ENCODE data around the gene OTOG.

Gene OTOG

DNA sequence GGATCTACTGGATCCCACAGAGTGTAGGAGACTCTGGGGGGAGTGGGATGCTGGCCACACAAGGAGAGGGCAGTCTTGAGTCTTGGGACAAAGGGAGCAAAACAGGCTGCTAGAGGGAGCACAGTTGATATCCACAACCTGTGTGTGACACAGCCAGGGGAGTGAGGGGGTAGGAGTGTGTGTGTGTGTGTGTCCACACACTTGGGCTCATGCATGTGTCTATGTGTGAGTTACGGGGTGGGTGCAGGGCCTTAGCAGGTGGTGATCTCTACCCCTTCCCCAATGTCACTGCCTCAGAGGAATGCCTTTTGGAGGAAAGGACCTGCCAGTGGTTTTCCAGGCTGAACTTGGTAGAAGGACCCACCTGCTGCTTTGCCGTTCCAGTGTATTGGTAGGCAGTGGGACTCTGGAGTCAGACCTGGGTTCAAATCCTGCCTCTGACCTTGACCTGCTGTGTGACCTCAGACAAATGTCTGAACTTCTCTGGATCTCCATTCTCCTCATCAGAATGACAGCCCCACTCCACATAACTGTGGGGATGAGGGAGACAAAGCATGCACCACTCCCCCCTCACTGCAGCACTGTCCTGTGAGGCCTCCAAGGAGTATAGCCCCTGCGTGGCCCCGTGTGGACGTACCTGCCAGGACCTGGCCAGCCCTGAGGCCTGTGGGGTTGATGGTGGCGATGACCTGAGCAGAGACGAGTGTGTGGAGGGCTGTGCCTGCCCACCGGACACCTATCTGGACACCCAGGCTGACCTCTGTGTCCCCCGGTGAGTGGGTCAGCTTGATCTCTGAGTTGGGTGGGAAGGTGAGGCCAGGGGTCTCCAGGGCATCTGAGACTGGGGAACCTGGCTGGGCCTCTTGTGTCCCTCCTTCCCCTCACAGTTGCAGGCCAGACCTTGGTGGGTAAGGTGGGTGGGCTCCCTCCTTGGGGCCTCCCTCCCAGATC lies 27.4 kb downstream of the OTOG start:
- Mint-ChIP-seq H3K36me3 (no peaks in the 10 kb centered on the region), H3K27ac (no peak overlapping the region), H3K4me3 (no peak overlapping the region), H3K27me3 (peaks cover 2% of the 10 kb centered on the region), H3K9me3 (ENCODE audit: low read depth) (no peaks in the 10 kb centered on the region), H3K4me1 (ENCODE audit: low read depth) (peaks cover 3% of the 10 kb centered on the region)

DNA sequence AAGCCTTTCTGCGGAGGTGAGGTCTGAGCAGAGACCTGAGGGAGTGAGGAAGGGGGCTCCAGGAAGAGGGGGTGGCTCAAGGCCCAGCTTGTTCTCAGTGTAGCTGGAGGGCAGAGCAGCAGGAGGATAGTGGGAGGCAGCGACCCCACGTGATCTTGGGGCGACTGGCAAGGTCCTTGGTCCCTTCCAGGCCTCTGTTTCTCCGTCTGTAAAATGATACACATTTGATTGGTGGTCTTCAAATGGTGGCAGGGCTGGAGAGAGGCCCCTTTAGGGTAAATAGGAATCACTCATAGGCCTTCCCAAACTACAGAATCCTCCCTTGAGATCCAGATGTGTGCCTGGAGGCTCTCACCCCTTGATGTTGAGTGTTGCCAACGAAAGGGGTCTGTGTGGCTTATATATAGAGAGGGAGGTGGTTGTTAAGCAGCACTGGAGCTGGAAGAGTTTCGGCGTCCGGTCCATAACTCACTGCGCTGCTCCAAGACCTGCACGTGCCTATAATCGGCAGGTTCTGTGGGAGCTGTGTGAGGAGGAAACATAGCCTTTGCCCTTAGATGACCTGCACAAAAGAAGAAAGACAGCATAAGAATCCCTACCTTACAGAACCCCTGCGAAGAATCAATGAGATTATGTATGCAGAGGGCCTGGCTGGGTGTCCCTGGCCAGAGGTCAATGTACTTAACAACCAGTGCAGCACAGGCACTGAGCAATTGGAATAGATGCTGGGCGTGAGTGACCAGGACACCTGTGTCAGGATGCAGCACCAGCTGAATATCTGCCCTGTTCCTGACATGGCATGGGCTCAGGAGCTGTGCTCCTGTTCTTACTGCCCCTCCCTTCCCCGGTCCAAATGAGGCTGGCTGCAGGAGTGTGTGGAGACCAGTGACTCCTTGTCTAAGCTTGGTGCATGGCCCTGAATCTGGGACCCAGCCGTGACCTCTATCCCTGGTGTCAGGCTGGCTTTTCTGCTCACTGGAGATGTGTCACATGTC lies 28.7 kb downstream of the OTOG start:
- Mint-ChIP-seq H3K9me3 (ENCODE audit: low read depth) (no peaks in the 10 kb centered on the region), H3K27ac (no peak overlapping the region), H3K4me3 (no peak overlapping the region), H3K4me1 (ENCODE audit: low read depth) (peaks cover 3% of the 10 kb centered on the region), H3K27me3 (peaks cover 3% of the 10 kb centered on the region), H3K36me3 (no peaks in the 10 kb centered on the region)

DNA sequence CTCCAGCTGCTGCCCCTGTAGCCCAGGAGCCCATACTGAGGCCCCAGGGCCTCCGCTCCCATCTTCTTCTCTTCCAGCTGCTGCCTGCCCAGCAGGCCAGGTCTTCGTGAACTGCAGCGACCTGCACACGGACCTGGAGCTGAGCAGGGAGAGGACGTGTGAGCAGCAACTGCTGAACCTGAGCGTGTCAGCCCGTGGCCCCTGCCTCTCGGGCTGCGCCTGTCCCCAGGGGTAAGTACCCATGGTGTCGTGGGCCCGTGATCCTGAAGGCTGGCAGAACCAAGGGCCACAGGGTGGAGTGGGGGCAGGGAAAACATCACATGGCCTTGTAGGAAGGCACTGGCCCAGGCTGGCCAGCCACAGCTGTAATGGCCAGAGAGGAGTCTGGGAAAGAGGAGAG lies 31.2 kb downstream of the OTOG start:
- Mint-ChIP-seq H3K9me3 (ENCODE audit: low read depth) (no peaks in the 10 kb centered on the region), H3K27ac (no peak overlapping the region), H3K27me3 (peaks cover 5% of the 10 kb centered on the region), H3K4me1 (ENCODE audit: low read depth) (peaks cover 3% of the 10 kb centered on the region), H3K36me3 (no peaks in the 10 kb centered on the region), H3K4me3 (no peak overlapping the region)

DNA sequence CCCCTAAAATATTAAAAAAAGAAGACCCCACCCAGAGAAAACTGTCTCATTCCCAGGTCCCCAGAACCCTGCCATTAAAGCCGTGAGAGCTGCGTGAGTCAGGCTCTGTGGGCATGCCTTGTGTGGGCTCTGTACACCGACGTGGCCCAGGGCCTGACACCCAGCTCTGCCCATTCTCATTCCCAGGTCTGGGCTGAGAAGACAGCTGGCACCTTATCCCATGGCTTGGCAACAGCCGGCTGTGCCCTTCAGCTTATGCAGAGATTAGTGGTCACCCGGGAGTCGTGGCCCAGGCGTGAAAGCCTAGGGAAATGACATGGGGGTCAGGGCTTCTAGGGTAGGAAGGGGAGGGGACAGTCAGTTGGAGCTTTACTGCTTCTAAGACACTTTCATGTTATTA lies 31.9 kb downstream of the OTOG start:
- H3K36me3 Mint-ChIP-seq, result no peaks in the 10 kb centered on the region
- H3K4me3 Mint-ChIP-seq, result no peak overlapping the region
- no peaks in the 10 kb centered on the region for H3K4me1 Mint-ChIP-seq (ENCODE audit: low read depth)
- H3K27ac Mint-ChIP-seq, result no peak overlapping the region
- no peaks in the 10 kb centered on the region for H3K9me3 Mint-ChIP-seq (ENCODE audit: low read depth)
- H3K27me3 Mint-ChIP-seq, result peaks cover 4% of the 10 kb centered on the region

DNA sequence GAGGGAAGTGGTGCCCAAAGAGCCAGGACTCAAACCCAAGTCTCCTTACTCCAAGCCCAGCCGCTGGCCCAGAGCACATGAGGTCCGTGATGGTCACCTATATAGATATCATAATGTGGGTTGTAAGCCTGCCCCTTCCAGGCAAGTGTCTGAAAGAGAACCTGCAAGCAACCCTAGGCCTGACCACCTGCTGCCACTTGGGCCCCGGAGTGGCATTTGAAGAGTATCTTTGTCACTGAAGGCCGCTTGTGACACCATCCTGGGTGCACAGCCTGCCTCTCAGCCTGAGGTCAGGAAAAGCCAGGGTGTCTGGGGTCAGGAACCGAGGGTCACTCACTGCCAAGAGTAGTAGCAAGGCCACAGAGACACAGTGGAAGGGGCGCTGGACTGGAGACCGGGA lies 32.4 kb downstream of the OTOG start:
- no peaks in the 10 kb centered on the region for H3K36me3 Mint-ChIP-seq
- H3K27me3 Mint-ChIP-seq, result peaks cover 4% of the 10 kb centered on the region
- no peaks in the 10 kb centered on the region for H3K4me1 Mint-ChIP-seq (ENCODE audit: low read depth)
- H3K4me3 Mint-ChIP-seq, result no peak overlapping the region
- H3K9me3 Mint-ChIP-seq (ENCODE audit: low read depth), result no peaks in the 10 kb centered on the region
- no peak overlapping the region for H3K27ac Mint-ChIP-seq

DNA sequence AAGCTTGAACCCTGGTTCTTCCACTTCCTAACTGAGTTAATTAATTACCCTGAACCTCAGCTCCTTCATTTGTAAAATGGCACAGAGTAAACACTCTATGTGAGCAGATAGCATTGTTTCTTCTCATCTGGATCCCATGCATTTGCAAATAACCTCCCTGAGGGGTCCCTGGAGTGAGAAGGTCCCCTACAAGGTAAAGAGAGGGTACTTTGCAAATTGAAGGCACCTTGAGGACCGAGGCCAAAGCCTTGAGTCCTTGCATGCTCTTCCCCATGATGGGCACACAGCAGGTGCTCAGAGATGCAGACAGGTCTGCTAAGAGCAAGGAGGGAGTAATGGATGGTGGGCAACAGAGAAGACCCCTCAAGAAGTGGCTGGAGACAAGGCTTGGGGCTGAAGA lies 33.2 kb downstream of the OTOG start:
- Mint-ChIP-seq H3K27ac (no peak overlapping the region), H3K4me1 (ENCODE audit: low read depth) (no peaks in the 10 kb centered on the region), H3K9me3 (ENCODE audit: low read depth) (no peaks in the 10 kb centered on the region), H3K4me3 (no peak overlapping the region), H3K36me3 (no peaks in the 10 kb centered on the region), H3K27me3 (peaks cover 4% of the 10 kb centered on the region)

DNA sequence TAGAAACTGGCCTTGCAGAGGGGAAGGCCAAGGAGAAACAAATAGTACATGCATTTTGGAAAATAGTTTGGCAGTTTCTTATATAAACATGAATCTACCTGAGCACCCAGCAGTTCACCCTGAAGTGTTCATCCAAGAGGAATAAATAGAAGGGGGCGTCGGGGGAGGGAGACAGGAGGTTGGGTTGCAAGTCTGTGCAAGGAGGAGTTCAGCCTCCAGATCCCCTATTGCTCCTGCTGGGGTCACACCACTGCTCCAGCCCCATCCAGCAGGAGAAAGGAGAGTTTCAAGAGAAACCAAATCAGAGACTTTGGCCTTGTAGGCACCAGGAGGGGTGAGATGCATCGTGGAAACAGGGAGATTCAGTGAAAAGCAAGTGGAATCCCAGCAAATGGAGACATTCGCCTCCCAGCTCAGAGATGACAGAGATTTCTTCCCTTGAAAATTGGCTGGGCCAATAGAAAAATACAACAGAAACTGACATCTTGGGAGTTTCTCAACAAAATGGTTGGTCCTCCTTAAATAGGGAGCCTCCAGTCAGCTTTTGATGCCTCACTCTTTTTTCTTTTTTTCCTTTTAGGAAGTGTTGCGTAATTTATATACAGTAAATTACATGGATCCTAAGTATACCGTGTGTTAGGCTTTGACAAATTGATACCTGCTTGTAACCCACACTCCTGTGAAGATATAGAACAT lies 34.1 kb downstream of the OTOG start:
- H3K4me3 Mint-ChIP-seq, result no peak overlapping the region
- H3K36me3 Mint-ChIP-seq, result no peaks in the 10 kb centered on the region
- H3K4me1 Mint-ChIP-seq (ENCODE audit: low read depth), result no peaks in the 10 kb centered on the region
- peaks cover 5% of the 10 kb centered on the region for H3K27me3 Mint-ChIP-seq
- no peaks in the 10 kb centered on the region for H3K9me3 Mint-ChIP-seq (ENCODE audit: low read depth)
- no peak overlapping the region for H3K27ac Mint-ChIP-seq

DNA sequence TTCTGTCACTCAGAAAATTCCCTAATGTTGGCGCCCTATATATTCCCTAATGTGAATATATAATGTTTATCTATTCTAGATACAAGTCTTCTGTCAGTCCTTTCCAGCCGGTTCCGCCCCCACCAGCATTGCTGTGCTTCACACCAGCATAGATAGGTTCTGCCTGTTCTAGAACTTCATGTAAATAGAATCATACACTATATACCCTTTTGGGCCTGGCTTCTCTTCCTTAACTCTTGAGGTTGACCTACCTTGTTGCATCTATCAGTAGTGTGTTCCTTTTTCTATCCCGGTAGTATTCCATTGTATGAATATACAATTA lies 34.6 kb downstream of the OTOG start:
- Mint-ChIP-seq H3K4me3 (no peak overlapping the region), H3K36me3 (no peaks in the 10 kb centered on the region), H3K4me1 (ENCODE audit: low read depth) (no peaks in the 10 kb centered on the region), H3K27me3 (peaks cover 5% of the 10 kb centered on the region), H3K9me3 (ENCODE audit: low read depth) (no peaks in the 10 kb centered on the region), H3K27ac (no peak overlapping the region)

DNA sequence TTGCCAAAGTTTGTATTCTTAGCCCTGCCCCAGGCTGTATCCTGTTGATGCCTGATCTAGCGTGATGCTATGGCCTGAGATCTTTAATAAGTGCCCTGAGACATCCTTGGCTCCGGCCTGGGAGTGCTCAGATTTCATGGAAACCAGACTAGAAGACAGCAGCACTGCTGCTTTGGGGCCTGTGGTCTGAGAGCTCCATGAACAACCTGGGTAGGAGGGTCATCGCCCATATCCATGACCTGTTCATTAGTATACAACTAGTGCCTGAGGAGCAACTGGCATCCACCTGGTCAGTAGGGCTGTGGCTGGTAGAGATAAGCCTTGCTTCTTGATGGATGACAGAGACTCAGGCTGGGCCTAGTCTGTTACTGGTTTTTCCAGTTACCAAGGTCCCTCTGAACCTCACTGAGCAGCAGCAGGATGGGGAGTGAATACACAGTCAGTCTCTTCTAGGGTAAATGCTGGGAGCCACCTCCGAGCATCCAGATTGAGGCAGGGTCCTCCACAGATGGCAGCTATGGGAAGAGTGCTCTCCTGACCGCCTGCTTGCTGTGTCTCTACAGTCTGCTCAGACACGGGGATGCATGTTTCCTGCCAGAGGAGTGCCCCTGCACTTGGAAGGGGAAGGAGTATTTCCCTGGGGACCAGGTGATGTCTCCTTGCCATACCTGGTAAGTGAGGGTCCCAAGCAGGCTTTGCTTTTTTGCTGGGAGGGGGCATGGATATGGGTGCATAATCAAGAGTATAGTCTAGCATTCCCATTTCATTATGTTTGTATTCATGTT lies 39.0 kb downstream of the OTOG start:
- Mint-ChIP-seq H3K4me3 (no peak overlapping the region), H3K27ac (no peak overlapping the region), H3K36me3 (no peaks in the 10 kb centered on the region), H3K27me3 (peaks cover 4% of the 10 kb centered on the region), H3K4me1 (ENCODE audit: low read depth) (no peaks in the 10 kb centered on the region), H3K9me3 (ENCODE audit: low read depth) (no peaks in the 10 kb centered on the region)

DNA sequence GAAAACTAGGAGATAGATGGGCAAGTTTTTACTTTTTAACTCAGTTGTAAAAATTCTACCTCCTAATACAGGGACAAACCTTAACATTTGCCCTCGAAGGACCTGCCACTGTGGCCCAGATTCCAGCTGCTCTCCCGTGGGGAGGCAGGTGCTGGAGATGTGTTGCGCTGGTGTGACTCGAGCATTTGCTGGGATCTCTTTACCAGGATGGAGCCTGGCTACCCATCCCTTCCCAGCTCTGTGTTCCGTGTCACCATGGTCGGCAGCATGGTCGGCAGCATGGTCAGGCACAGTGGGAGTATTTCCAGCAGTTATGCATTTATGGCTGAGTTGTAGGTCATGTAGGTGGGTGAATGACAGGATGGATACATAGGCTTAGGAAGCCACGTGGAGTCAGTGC lies 41.1 kb downstream of the OTOG start:
- no peaks in the 10 kb centered on the region for H3K9me3 Mint-ChIP-seq (ENCODE audit: low read depth)
- H3K27me3 Mint-ChIP-seq, result peaks cover 8% of the 10 kb centered on the region
- H3K27ac Mint-ChIP-seq, result no peak overlapping the region
- H3K4me1 Mint-ChIP-seq (ENCODE audit: low read depth), result no peaks in the 10 kb centered on the region
- H3K36me3 Mint-ChIP-seq, result no peaks in the 10 kb centered on the region
- no peak overlapping the region for H3K4me3 Mint-ChIP-seq

DNA sequence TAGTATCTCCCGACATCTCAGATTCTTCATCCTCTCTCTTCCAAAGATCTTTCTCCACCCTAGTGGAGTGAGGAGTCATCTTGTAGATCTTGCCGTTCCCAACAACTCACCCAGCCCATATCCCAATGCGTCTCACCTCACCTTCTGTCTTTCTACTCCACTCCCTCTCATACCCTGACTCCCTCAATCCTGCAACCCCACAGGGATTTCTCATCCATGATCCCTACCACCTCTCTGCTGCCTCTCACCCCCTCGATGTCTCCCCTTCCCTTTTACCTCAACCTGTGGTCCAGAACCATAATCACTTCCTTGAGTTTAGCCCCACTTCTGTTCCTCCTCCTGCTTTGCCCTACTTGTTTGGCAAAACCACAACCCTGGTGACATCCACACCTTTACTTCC lies 41.7 kb downstream of the OTOG start:
- Mint-ChIP-seq H3K27me3 (peaks cover 8% of the 10 kb centered on the region), H3K36me3 (no peaks in the 10 kb centered on the region), H3K27ac (no peak overlapping the region), H3K4me3 (no peak overlapping the region), H3K9me3 (ENCODE audit: low read depth) (no peaks in the 10 kb centered on the region), H3K4me1 (ENCODE audit: low read depth) (no peaks in the 10 kb centered on the region)

DNA sequence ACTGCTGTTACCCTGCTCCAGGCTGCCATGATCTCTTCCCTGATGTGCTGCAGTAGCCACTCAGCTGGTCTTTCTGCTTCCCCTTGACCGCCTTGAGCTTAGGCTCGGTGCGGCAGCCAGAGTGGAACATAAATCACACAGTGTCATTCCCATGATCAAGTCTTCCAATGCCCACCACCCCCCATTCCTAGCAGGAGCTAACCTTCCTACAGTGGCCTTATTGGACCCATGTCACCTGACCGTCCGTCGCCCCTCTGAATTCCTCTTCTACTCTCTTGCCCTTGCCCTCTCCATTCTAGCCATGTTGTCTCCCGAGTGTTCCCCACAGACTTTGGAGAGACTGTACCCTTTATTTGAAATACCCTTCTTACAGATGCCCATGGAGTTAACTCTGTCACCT lies 43.4 kb downstream of the OTOG start:
- H3K9me3 Mint-ChIP-seq (ENCODE audit: low read depth), result no peaks in the 10 kb centered on the region
- no peak overlapping the region for H3K4me3 Mint-ChIP-seq
- H3K4me1 Mint-ChIP-seq (ENCODE audit: low read depth), result no peaks in the 10 kb centered on the region

DNA sequence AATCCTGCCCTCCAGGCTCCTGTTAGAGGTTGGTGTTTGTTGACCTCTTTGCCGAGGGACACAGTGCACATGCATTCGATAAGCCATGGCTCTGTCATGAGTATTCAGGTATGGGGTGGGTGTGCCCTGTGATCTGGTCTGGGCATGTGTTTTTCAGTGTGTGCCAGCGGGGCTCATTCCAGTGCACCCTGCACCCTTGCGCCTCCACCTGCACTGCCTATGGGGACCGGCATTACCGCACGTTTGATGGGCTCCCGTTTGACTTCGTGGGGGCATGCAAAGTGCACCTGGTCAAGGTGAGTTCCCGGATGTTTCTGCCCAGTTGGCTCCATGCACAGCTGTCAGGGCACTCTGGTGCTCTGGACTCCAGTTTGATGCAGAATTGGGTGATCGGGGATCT lies 44.2 kb downstream of the OTOG start:
- Mint-ChIP-seq H3K9me3 (ENCODE audit: low read depth) (no peaks in the 10 kb centered on the region), H3K4me1 (ENCODE audit: low read depth) (no peaks in the 10 kb centered on the region), H3K27ac (no peak overlapping the region), H3K36me3 (no peaks in the 10 kb centered on the region), H3K27me3 (peaks cover 11% of the 10 kb centered on the region), H3K4me3 (no peak overlapping the region)

More for the DNA sequence above, 43.4 kb downstream of the OTOG start:
- H3K27ac Mint-ChIP-seq, result no peak overlapping the region
- H3K27me3 Mint-ChIP-seq, result peaks cover 12% of the 10 kb centered on the region
- H3K36me3 Mint-ChIP-seq, result no peaks in the 10 kb centered on the region

All from activated naive CD8-positive, alpha-beta T cell (primary cell).